Transverse colon (tissue), 4 donors: ENCODE data around the gene GPR148. TPM values are rescaled to one million over a fixed set of nuclear protein-coding genes. Genes with fewer than 3 reads are reported as not detected.

Experiments
- DNase-seq: peaks from one replicate; pipeline ENCODE4 v3.0.0-alpha.2; 2019
- H3K27ac ChIP-seq, 4 donors: fragments of 200-600 bp; sonication (generic); 2 replicates each; pipeline ENCODE4 v1.5.1; 2016 to 2018; ENCODE audit warnings: inconsistent platforms in 4 of 4
- H3K27me3 ChIP-seq: fragments of 200-600 bp; sonication (generic); 2 replicates; pipeline ENCODE4 v1.5.1; 2017; ENCODE audit warnings: inconsistent platforms
- H3K36me3 ChIP-seq, 4 donors: fragments of 200-600 bp; sonication (generic); 2 replicates each; pipeline ENCODE4 v1.5.1; 2017 to 2019; ENCODE audit warnings: inconsistent platforms in 4 of 4
- H3K4me1 ChIP-seq, 4 donors: fragments of 200-600 bp; sonication (generic); 2 replicates each; pipeline ENCODE4 v1.5.1; 2017 to 2020; ENCODE audit warnings: inconsistent platforms in 4 of 4
- H3K4me3 ChIP-seq, 4 donors: fragments of 200-600 bp; sonication (generic); 1 replicate in 1 of 4; 2 replicates in 3 of 4; pipeline versions ENCODE4 v1.5.1 to v1.6.1; 2017 to 2019; ENCODE audit warnings: inconsistent platforms in 4 of 4
- H3K9me3 ChIP-seq, 2 donors: fragments of 200-600 bp; sonication (generic); 2 replicates each; pipeline ENCODE4 v1.5.1; 2017 to 2019; ENCODE audit warnings: inconsistent platforms in 2 of 2
- CTCF ChIP-seq, 5 experiments: fragments of 200-600 bp in 3 of 5; fragments of 450-650 bp in 2 of 5; sonication (generic) in 3 of 5; IDR thresholded peaks; 1 replicate in 2 of 5; 2 replicates in 3 of 5; pipeline ENCODE4 v1.5.1; 2016 to 2017; ENCODE audit warnings: antibody characterized with exemption in 5 of 5, inconsistent platforms in 3 of 5, mild to moderate bottlenecking in 2 of 5, moderate library complexity in 1 of 5
- EP300 ChIP-seq: sonication (generic); formaldehyde crosslinking; IDR thresholded peaks from one replicate; pipeline ENCODE4 v1.6.1; 2017; ENCODE audit warnings: antibody characterized with exemption, low read depth
- POLR2A ChIP-seq: fragments of 450-650 bp; IDR thresholded peaks from one replicate; pipeline ENCODE4 v1.6.1; 2016; ENCODE audit warnings: antibody characterized with exemption, mild to moderate bottlenecking, moderate library complexity
- POLR2AphosphoS5 ChIP-seq, 3 donors: sonication (generic); formaldehyde crosslinking; IDR thresholded peaks; one replicate each; pipeline ENCODE4 v1.6.1; 2016; ENCODE audit warnings: antibody characterized with exemption in 3 of 3
- WGBS, 2 donors: methylation state at CpG; one replicate each; pipeline ENCODE4 v1.1.5; 2018; ENCODE audit warnings: low coverage in 1 of 2; 5-methylcytosine and 5-hydroxymethylcytosine counted together
- in situ Hi-C, 4 donors: fragments of 200-750 bp; cut with MboI; loops; one replicate each; pipeline versions ENCODE4 v1.15.0 to v1.15.1; 2017; ENCODE audit warnings: low sequenced_read_pairs in 3 of 4, low pct_ligation_motif_present in 1 of 4, low pct_unique_long_range_greater_than_20kb in 1 of 4
- intact Hi-C: fragments of 100-400 bp; cut with DNase I; formaldehyde crosslinking; loops from one replicate; pipeline ENCODE4 v1.15.1; 2023; ENCODE audit warnings: low total_unique reads
- total RNA-seq, 4 donors: library from RNA; depleted of rRNA; stranded (reverse); fragments of >200 nt; gene quantifications; one replicate each; pipeline ENCODE4 v1.1.0, GENCODE V29; 2016

The GPR148 gene
- total RNA-seq, 4 donors from 2014 or later, result not detected

GRCh38 chr2:130720036-130720435 lies 8.8 kb upstream of the GPR148 start:
- DNase-seq, result peak; percentile 11
- no peaks in the 10 kb centered on the region for H3K36me3 ChIP-seq
- H3K4me1 ChIP-seq, result no peaks in the 10 kb centered on the region
- TF ChIP-seq EP300, result no peak
- no peak for TF ChIP-seq CTCF (IDR thresholded peaks at IDR 0.05)
- no peak for TF ChIP-seq POLR2A
- no peak overlapping the region for H3K27ac ChIP-seq
- in situ Hi-C loops (no loop called here), intact Hi-C loops (no loop called here)
- H3K9me3 ChIP-seq, result no peaks in the 10 kb centered on the region
- WGBS, 2 donors, result 69% methylated on average over 8 of the region's 8 CpGs; no CpG with 5 or more reads in 1 of the 2 donors
- no peaks in the 10 kb centered on the region for H3K27me3 ChIP-seq
- no peak overlapping the region for H3K4me3 ChIP-seq

- in situ Hi-C loops, result no loop called here
- no peaks in the 10 kb centered on the region for H3K36me3 ChIP-seq
- no peak overlapping the region for H3K27ac ChIP-seq
- H3K27me3 ChIP-seq, result no peaks in the 10 kb centered on the region
- TF ChIP-seq CTCF (IDR thresholded peaks at IDR 0.05) (no peak), EP300 (no peak), POLR2A (no peak), POLR2AphosphoS5 (IDR thresholded peaks at IDR 0.05) (no peak)
- no peak overlapping the region for H3K4me3 ChIP-seq
- H3K4me1 ChIP-seq, result no peaks in the 10 kb centered on the region
- no peaks in the 10 kb centered on the region for H3K9me3 ChIP-seq
- 74 to 83% methylated on average over 1 to 3 of the region's 3 CpGs for WGBS, 2 donors
- no peak for DNase-seq
- intact Hi-C loops, result no loop called here
Observed at GRCh38 chr2:130720528-130720927, 8.3 kb upstream of the GPR148 start.

GRCh38 chr2:130724455-130724854 lies 4.4 kb upstream of the GPR148 start:
- TF ChIP-seq EP300 (no peak), CTCF (IDR thresholded peaks at IDR 0.05) (no peak), POLR2AphosphoS5 (IDR thresholded peaks at IDR 0.05) (no peak), POLR2A (no peak)
- no peak for DNase-seq
- no peaks in the 10 kb centered on the region for H3K36me3 ChIP-seq
- no peak overlapping the region for H3K27ac ChIP-seq
- no peak overlapping the region for H3K4me3 ChIP-seq
- 88 to 91% methylated on average over 2 of the region's 2 CpGs for WGBS, 2 donors
- intact Hi-C loops, result no loop called here
- H3K27me3 ChIP-seq, result peaks cover 8% of the 10 kb centered on the region
- in situ Hi-C loops, result no loop called here
- no peaks in the 10 kb centered on the region for H3K9me3 ChIP-seq
- H3K4me1 ChIP-seq, result peaks cover 8 to 21% (median 16%) of the 10 kb centered on the region in 4 donors

GRCh38 chr2:130726614-130727180 lies 2.2 kb upstream of the GPR148 start:
- Histone ChIP-seq H3K4me3 (peak overlapping the region; percentile 35 to 59 (median 44)), H3K27me3 (peaks cover 8% of the 10 kb centered on the region), H3K27ac (peak overlapping the region in 3 of 4 donors; percentile 70 to 73 (median 70)), H3K36me3 (no peaks in the 10 kb centered on the region), H3K9me3 (no peaks in the 10 kb centered on the region), H3K4me1 (peaks cover 8 to 21% (median 16%) of the 10 kb centered on the region in 4 donors)
- DNase-seq, result no peak
- intact Hi-C loops, result no loop called here
- TF ChIP-seq EP300, result no peak
- TF ChIP-seq CTCF (IDR thresholded peaks at IDR 0.05), result no peak
- TF ChIP-seq POLR2AphosphoS5 (IDR thresholded peaks at IDR 0.05), result no peak
- no peak for TF ChIP-seq POLR2A
- in situ Hi-C loops, result no loop called here
- 15 to 17% methylated on average over 3 to 18 of the region's 20 CpGs for WGBS, 2 donors
